Measurements from ENCODE around the gene PYROXD2. TPM values are rescaled to one million over a fixed set of nuclear protein-coding genes. Genes with fewer than 3 reads are reported as not detected.

PYROXD2 gene
- total RNA-seq, 2 experiments from 2014 or later = 8.5 to 9.8 TPM

GRCh38 chr10:98461500-98461842 is 46.5 kb upstream of the PYROXD2 start:
- ATAC-seq (ENCODE audit: poor library complexity) (no peak), DNase-seq (no peak)
- ChIA-PET CTCF (no interaction called here), POLR2A (no interaction called here)
- Mint-ChIP-seq H3K4me1 (ENCODE audit: low read depth) (no peaks in the 10 kb centered on the region), H3K9me3 (no peaks in the 10 kb centered on the region), H3K4me3 (no peak overlapping the region), H3K27me3 (peaks cover 25% of the 10 kb centered on the region), H3K27ac (no peak overlapping the region), H3K36me3 (ENCODE audit: low read depth) (no peaks in the 10 kb centered on the region)
- peaks cover 0 to 12% of the 10 kb centered on the region in 2 experiments for H3K27me3 ChIP-seq (ENCODE audit: control insufficient read depth in 1 of 2, insufficient read depth in 2 of 2, low read length in 2 of 2)
- H3K9me3 ChIP-seq (ENCODE audit: control insufficient read depth in 1 of 2, insufficient read depth in 1 of 2, low read length in 2 of 2) = no peaks in the 10 kb centered on the region
- no peaks in the 10 kb centered on the region for H3K36me3 ChIP-seq (ENCODE audit: insufficient read depth, low read length)
- intact Hi-C loops (cut with DNase I, micrococcal nuclease) = loop anchor here (10.0 kb wide), 3 partner anchors 933 to 1153 kb away; partner anchors contain the start of gene GOT1 (in 1 of the 2)
- no peak overlapping the region for H3K27ac ChIP-seq (ENCODE audit: low read depth in 1 of 2, low read length in 2 of 2)
- no peaks in the 10 kb centered on the region for H3K4me1 ChIP-seq (ENCODE audit: insufficient read depth, low read length)
- no peak overlapping the region for H3K4me3 ChIP-seq (ENCODE audit: low read length)
- no peak for TF ChIP-seq CTCF (IDR thresholded peaks at IDR 0.05)

GRCh38 chr10:98460837-98461499 is 46.0 kb upstream of the PYROXD2 start:
- Mint-ChIP-seq H3K9me3 (no peaks in the 10 kb centered on the region), H3K4me1 (ENCODE audit: low read depth) (no peaks in the 10 kb centered on the region), H3K27ac (no peak overlapping the region), H3K4me3 (no peak overlapping the region), H3K36me3 (ENCODE audit: low read depth) (no peaks in the 10 kb centered on the region), H3K27me3 (peaks cover 25% of the 10 kb centered on the region)
- ATAC-seq (ENCODE audit: poor library complexity) (no peak), DNase-seq (no peak)
- no peak for TF ChIP-seq CTCF (IDR thresholded peaks at IDR 0.05)
- intact Hi-C loops (cut with DNase I, micrococcal nuclease) = loop anchor here (10.0 kb wide), 3 partner anchors 934 to 1154 kb away; partner anchors contain the start of gene GOT1 (in 1 of the 2)
- H3K27me3 ChIP-seq (ENCODE audit: control insufficient read depth in 1 of 2, insufficient read depth in 2 of 2, low read length in 2 of 2) = peaks cover 0 to 12% of the 10 kb centered on the region in 2 experiments
- H3K4me3 ChIP-seq (ENCODE audit: low read length) = no peak overlapping the region
- ChIA-PET CTCF (no interaction called here), POLR2A (no interaction called here)
- H3K27ac ChIP-seq (ENCODE audit: low read depth in 1 of 2, low read length in 2 of 2) = no peak overlapping the region
- no peaks in the 10 kb centered on the region for H3K4me1 ChIP-seq (ENCODE audit: insufficient read depth, low read length)
- H3K9me3 ChIP-seq (ENCODE audit: control insufficient read depth in 1 of 2, insufficient read depth in 1 of 2, low read length in 2 of 2) = no peaks in the 10 kb centered on the region
- no peaks in the 10 kb centered on the region for H3K36me3 ChIP-seq (ENCODE audit: insufficient read depth, low read length)

- Mint-ChIP-seq H3K4me1 (ENCODE audit: low read depth) (no peaks in the 10 kb centered on the region), H3K36me3 (ENCODE audit: low read depth) (no peaks in the 10 kb centered on the region), H3K27ac (no peak overlapping the region), H3K27me3 (peaks cover 25% of the 10 kb centered on the region), H3K4me3 (no peak overlapping the region), H3K9me3 (no peaks in the 10 kb centered on the region)
- H3K27ac ChIP-seq (ENCODE audit: low read depth in 1 of 2, low read length in 2 of 2) = no peak overlapping the region
- H3K4me1 ChIP-seq (ENCODE audit: insufficient read depth, low read length) = no peaks in the 10 kb centered on the region
- intact Hi-C loops (cut with DNase I, micrococcal nuclease) = no loop called here
- DNase-seq = no peak
- POLR2A ChIA-PET = no interaction called here
- no peaks in the 10 kb centered on the region for H3K9me3 ChIP-seq (ENCODE audit: control insufficient read depth in 1 of 2, insufficient read depth in 1 of 2, low read length in 2 of 2)
- CTCF ChIA-PET = no interaction called here
- ATAC-seq (ENCODE audit: poor library complexity) = no peak
- no peaks in the 10 kb centered on the region for H3K36me3 ChIP-seq (ENCODE audit: insufficient read depth, low read length)
- H3K27me3 ChIP-seq (ENCODE audit: control insufficient read depth in 1 of 2, insufficient read depth in 2 of 2, low read length in 2 of 2) = peaks cover 0 to 9% of the 10 kb centered on the region in 2 experiments
- TF ChIP-seq CTCF (IDR thresholded peaks at IDR 0.05) = no peak
- no peak overlapping the region for H3K4me3 ChIP-seq (ENCODE audit: low read length)
Observed at GRCh38 chr10:98458809-98459784, 44.1 kb upstream of the PYROXD2 start.
